SK-N-SH treated with all-trans-retinoic acid at 6 μM for 48 hours (cell line): ENCODE results near the gene MLH1.

Experiments
- ATAC-seq: fragments of 200-7000 bp; cut with Tn5 transposase; 3 replicates; pipeline ENCODE4 v1.9.1; 2020; ENCODE audit warnings: mild to moderate bottlenecking, moderate library complexity
- ARNTL ChIP-seq: fragments of 450-650 bp; formaldehyde crosslinking; IDR thresholded peaks from 2 replicates; pipeline ENCODE4 v1.5.0; 2020; ENCODE audit warnings: low read depth, mild to moderate bottlenecking, moderate library complexity, borderline replicate concordance
- BACH2 ChIP-seq: fragments of 250-450 bp; sonication (Bioruptor Pico); IDR thresholded peaks from 2 replicates; pipeline ENCODE4 v1.9.0; 2021; ENCODE audit warnings: mild to moderate bottlenecking, borderline replicate concordance
- CSDC2 ChIP-seq: fragments of 250-450 bp; sonication (Bioruptor Pico); IDR thresholded peaks from 2 replicates; pipeline ENCODE4 v1.5.0; 2020; ENCODE audit warnings: mild to moderate bottlenecking, moderate library complexity
- ESRRG ChIP-seq: fragments of 250-450 bp; sonication (Bioruptor Pico); IDR thresholded peaks from 2 replicates; pipeline ENCODE4 v1.6.1; 2021; ENCODE audit warnings: mild to moderate bottlenecking
- GLIS3 ChIP-seq: fragments of 250-450 bp; sonication (Bioruptor Pico); IDR thresholded peaks from 2 replicates; pipeline ENCODE4 v1.5.0; 2020; ENCODE audit warnings: mild to moderate bottlenecking, moderate library complexity
- ISL1 ChIP-seq: fragments of 250-450 bp; sonication (Bioruptor Pico); IDR thresholded peaks from 2 replicates; pipeline ENCODE4 v2.1.2; 2022; ENCODE audit warnings: mild to moderate bottlenecking, moderate library complexity
- OSR1 ChIP-seq: fragments of 250-450 bp; sonication (Bioruptor Pico); IDR thresholded peaks from 2 replicates; pipeline ENCODE4 v1.8.0; 2022; ENCODE audit warnings: moderate library complexity, mild to moderate bottlenecking, inconsistent platforms
- PPARA ChIP-seq: fragments of 250-450 bp; sonication (Bioruptor Pico); IDR thresholded peaks from 2 replicates; pipeline ENCODE4 v1.5.0; 2020; ENCODE audit warnings: mild to moderate bottlenecking, borderline replicate concordance
- RARB ChIP-seq: fragments of 250-450 bp; sonication (Bioruptor Pico); IDR thresholded peaks from 2 replicates; pipeline ENCODE4 v1.8.0; 2021; ENCODE audit warnings: mild to moderate bottlenecking, moderate library complexity
- SNAI2 ChIP-seq: fragments of 250-450 bp; sonication (Bioruptor Pico); IDR thresholded peaks from 2 replicates; pipeline ENCODE4 v1.5.0; 2020; ENCODE audit warnings: mild to moderate bottlenecking, moderate library complexity
- TCF4 ChIP-seq: fragments of 250-450 bp; sonication (Bioruptor Pico); IDR thresholded peaks from 2 replicates; pipeline ENCODE4 v1.8.0; 2021; ENCODE audit warnings: mild to moderate bottlenecking, moderate library complexity, borderline replicate concordance
- TOX ChIP-seq: fragments of 250-450 bp; sonication (Bioruptor Pico); IDR thresholded peaks from 2 replicates; pipeline ENCODE4 v1.8.0; 2021; ENCODE audit warnings: mild to moderate bottlenecking, moderate library complexity, borderline replicate concordance
- ZC3H10 ChIP-seq: fragments of 250-450 bp; sonication (Bioruptor Pico); IDR thresholded peaks from 2 replicates; pipeline ENCODE4 v1.5.1; 2021; ENCODE audit warnings: mild to moderate bottlenecking, moderate library complexity
- ZFP3 ChIP-seq: fragments of 250-450 bp; sonication (Bioruptor Pico); IDR thresholded peaks from 2 replicates; pipeline ENCODE4 v1.5.0; 2020; ENCODE audit warnings: mild to moderate bottlenecking, moderate library complexity
- ZFP30 ChIP-seq: fragments of 450-650 bp; formaldehyde crosslinking; IDR thresholded peaks from 2 replicates; pipeline ENCODE4 v1.5.0; 2022; ENCODE audit warnings: mild to moderate bottlenecking, moderate library complexity
- ZNF565 ChIP-seq: fragments of 450-650 bp; formaldehyde crosslinking; conservative IDR thresholded peaks from 2 replicates; pipeline ENCODE4 v1.5.0; 2020; ENCODE audit warnings: low read depth, mild to moderate bottlenecking, moderate library complexity
- ZNF70 ChIP-seq: fragments of 450-650 bp; formaldehyde crosslinking; IDR thresholded peaks from 2 replicates; pipeline ENCODE4 v1.5.0; 2020; ENCODE audit warnings: mild to moderate bottlenecking, moderate library complexity
- ZNF8 ChIP-seq: fragments of 450-650 bp; formaldehyde crosslinking; IDR thresholded peaks from 2 replicates; pipeline ENCODE4 v1.5.0; 2020; ENCODE audit warnings: mild to moderate bottlenecking, moderate library complexity
- TF ChIP-seq, protein P1 (sequence below): fragments of 250-450 bp; sonication (Bioruptor Pico); IDR thresholded peaks from 2 replicates; pipeline ENCODE4 v1.5.1; 2021; ENCODE audit warnings: mild to moderate bottlenecking, moderate library complexity
- TF ChIP-seq, protein P2 (sequence below): fragments of 250-450 bp; sonication (Bioruptor Pico); IDR thresholded peaks from 2 replicates; pipeline ENCODE4 v1.5.0; 2020; ENCODE audit warnings: mild to moderate bottlenecking, moderate library complexity
- TF ChIP-seq, protein P3 (sequence below): fragments of 250-450 bp; sonication (Bioruptor Pico); IDR thresholded peaks from 2 replicates; pipeline ENCODE4 v1.8.0; 2020; ENCODE audit warnings: mild to moderate bottlenecking, moderate library complexity, borderline replicate concordance
- TF ChIP-seq, protein P4 (sequence below): fragments of 250-450 bp; sonication (Bioruptor Pico); IDR thresholded peaks from 2 replicates; pipeline ENCODE4 v1.5.1; 2020; ENCODE audit warnings: low read depth, mild to moderate bottlenecking, moderate library complexity
- TF ChIP-seq, protein P5 (sequence below): fragments of 250-450 bp; sonication (Bioruptor Pico); IDR thresholded peaks from 2 replicates; pipeline ENCODE4 v1.8.0; 2021; ENCODE audit warnings: low read depth, mild to moderate bottlenecking, moderate library complexity, borderline replicate concordance

Gene MLH1

DNA sequence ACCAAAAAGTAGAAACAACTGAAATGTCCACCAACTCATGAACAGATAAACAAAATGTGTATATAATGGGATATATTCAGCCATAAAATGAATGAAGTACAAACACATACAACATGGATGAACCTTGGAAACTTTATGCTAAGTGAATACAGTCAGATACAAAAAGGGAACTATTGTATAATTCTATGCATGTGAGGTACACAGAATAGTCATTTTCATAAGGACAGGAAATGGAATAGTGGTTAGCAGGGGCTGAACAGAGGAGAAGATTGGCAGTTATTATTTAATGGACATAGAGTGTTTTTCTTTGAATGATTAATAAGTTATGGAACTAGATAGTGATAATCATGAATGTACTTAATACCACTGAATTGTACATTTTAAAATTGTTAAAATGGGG is 28.5 kb upstream of the MLH1 start:
- ATAC-seq: no peak
- TF ChIP-seq OSR1 (CRISPR knock-in tag) (no peak), ISL1 (CRISPR knock-in tag) (no peak), ESRRG (no peak), ARNTL (CRISPR knock-in tag) (no peak), SNAI2 (no peak), PPARA (CRISPR knock-in tag) (no peak), CSDC2 (CRISPR knock-in tag) (no peak), ZFP30 (CRISPR knock-in tag) (no peak), ZNF565 (no peak), RARB (CRISPR knock-in tag) (no peak), ZFP3 (no peak), BACH2 (CRISPR knock-in tag) (no peak), TOX (CRISPR knock-in tag) (no peak), ZC3H10 (CRISPR knock-in tag) (no peak)
- TF ChIP-seq, protein P1, sequence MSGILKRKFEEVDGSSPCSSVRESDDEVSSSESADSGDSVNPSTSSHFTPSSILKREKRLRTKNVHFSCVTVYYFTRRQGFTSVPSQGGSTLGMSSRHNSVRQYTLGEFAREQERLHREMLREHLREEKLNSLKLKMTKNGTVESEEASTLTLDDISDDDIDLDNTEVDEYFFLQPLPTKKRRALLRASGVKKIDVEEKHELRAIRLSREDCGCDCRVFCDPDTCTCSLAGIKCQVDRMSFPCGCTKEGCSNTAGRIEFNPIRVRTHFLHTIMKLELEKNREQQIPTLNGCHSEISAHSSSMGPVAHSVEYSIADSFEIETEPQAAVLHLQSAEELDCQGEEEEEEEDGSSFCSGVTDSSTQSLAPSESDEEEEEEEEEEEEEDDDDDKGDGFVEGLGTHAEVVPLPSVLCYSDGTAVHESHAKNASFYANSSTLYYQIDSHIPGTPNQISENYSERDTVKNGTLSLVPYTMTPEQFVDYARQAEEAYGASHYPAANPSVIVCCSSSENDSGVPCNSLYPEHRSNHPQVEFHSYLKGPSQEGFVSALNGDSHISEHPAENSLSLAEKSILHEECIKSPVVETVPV (CRISPR knock-in tag): no peak
- TF ChIP-seq, protein P2, sequence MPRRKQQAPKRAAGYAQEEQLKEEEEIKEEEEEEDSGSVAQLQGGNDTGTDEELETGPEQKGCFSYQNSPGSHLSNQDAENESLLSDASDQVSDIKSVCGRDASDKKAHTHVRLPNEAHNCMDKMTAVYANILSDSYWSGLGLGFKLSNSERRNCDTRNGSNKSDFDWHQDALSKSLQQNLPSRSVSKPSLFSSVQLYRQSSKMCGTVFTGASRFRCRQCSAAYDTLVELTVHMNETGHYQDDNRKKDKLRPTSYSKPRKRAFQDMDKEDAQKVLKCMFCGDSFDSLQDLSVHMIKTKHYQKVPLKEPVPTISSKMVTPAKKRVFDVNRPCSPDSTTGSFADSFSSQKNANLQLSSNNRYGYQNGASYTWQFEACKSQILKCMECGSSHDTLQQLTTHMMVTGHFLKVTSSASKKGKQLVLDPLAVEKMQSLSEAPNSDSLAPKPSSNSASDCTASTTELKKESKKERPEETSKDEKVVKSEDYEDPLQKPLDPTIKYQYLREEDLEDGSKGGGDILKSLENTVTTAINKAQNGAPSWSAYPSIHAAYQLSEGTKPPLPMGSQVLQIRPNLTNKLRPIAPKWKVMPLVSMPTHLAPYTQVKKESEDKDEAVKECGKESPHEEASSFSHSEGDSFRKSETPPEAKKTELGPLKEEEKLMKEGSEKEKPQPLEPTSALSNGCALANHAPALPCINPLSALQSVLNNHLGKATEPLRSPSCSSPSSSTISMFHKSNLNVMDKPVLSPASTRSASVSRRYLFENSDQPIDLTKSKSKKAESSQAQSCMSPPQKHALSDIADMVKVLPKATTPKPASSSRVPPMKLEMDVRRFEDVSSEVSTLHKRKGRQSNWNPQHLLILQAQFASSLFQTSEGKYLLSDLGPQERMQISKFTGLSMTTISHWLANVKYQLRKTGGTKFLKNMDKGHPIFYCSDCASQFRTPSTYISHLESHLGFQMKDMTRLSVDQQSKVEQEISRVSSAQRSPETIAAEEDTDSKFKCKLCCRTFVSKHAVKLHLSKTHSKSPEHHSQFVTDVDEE (CRISPR knock-in tag): no peak
- TF ChIP-seq, protein P3, sequence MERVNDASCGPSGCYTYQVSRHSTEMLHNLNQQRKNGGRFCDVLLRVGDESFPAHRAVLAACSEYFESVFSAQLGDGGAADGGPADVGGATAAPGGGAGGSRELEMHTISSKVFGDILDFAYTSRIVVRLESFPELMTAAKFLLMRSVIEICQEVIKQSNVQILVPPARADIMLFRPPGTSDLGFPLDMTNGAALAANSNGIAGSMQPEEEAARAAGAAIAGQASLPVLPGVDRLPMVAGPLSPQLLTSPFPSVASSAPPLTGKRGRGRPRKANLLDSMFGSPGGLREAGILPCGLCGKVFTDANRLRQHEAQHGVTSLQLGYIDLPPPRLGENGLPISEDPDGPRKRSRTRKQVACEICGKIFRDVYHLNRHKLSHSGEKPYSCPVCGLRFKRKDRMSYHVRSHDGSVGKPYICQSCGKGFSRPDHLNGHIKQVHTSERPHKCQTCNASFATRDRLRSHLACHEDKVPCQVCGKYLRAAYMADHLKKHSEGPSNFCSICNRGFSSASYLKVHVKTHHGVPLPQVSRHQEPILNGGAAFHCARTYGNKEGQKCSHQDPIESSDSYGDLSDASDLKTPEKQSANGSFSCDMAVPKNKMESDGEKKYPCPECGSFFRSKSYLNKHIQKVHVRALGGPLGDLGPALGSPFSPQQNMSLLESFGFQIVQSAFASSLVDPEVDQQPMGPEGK (CRISPR knock-in tag): no peak
- TF ChIP-seq, protein P4, sequence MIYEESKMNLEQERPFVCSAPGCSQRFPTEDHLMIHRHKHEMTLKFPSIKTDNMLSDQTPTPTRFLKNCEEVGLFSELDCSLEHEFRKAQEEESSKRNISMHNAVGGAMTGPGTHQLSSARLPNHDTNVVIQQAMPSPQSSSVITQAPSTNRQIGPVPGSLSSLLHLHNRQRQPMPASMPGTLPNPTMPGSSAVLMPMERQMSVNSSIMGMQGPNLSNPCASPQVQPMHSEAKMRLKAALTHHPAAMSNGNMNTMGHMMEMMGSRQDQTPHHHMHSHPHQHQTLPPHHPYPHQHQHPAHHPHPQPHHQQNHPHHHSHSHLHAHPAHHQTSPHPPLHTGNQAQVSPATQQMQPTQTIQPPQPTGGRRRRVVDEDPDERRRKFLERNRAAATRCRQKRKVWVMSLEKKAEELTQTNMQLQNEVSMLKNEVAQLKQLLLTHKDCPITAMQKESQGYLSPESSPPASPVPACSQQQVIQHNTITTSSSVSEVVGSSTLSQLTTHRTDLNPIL (CRISPR knock-in tag): no peak
- TF ChIP-seq, protein P5, sequence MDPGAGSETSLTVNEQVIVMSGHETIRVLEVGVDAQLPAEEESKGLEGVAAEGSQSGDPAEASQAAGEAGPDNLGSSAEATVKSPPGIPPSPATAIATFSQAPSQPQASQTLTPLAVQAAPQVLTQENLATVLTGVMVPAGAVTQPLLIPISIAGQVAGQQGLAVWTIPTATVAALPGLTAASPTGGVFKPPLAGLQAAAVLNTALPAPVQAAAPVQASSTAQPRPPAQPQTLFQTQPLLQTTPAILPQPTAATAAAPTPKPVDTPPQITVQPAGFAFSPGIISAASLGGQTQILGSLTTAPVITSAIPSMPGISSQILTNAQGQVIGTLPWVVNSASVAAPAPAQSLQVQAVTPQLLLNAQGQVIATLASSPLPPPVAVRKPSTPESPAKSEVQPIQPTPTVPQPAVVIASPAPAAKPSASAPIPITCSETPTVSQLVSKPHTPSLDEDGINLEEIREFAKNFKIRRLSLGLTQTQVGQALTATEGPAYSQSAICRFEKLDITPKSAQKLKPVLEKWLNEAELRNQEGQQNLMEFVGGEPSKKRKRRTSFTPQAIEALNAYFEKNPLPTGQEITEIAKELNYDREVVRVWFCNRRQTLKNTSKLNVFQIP (CRISPR knock-in tag): no peak

DNA sequence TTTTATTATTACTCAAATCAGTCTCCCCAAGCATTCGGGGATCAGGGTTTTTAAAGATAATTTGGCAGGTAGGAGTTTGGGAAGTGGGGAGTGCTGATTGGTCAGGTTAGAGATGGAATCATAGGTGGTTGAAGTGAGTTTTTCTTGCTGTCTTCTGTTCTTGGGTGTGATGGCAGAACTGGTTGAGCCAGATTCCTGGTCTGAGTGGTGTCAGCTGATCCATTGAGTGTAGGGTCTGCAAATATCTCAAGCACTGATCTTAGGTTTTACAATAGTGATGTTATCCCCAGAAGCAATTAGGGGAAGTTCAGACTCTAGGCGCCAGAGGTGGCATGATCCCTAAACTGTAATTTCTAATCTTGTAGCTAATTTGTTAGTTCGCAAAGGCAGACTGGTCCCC is 27.9 kb upstream of the MLH1 start:
- no peak for ATAC-seq
- no peak for TF ChIP-seq ZFP30 (CRISPR knock-in tag)
- TF ChIP-seq TCF4 (CRISPR knock-in tag): no peak
- no peak for TF ChIP-seq SNAI2
- TF ChIP-seq GLIS3: no peak
- TF ChIP-seq, protein P5 (CRISPR knock-in tag): no peak
- TF ChIP-seq ESRRG: no peak
- TF ChIP-seq ZNF8 (CRISPR knock-in tag): no peak
- no peak for TF ChIP-seq ZNF70 (CRISPR knock-in tag)
- no peak for TF ChIP-seq ZFP3
- TF ChIP-seq PPARA (CRISPR knock-in tag): no peak
- no peak for TF ChIP-seq CSDC2 (CRISPR knock-in tag)
- TF ChIP-seq RARB (CRISPR knock-in tag): no peak
- no peak for TF ChIP-seq TOX (CRISPR knock-in tag)
- TF ChIP-seq ARNTL (CRISPR knock-in tag): no peak
- no peak for TF ChIP-seq ISL1 (CRISPR knock-in tag)
- TF ChIP-seq, protein P1 (CRISPR knock-in tag): no peak
- TF ChIP-seq ZC3H10 (CRISPR knock-in tag): no peak
